Measurements from ENCODE around the gene PPP1R12A.
"Not testable (repeated sequence)": the region's sequence is repeated elsewhere in the genome, so short reads cannot be mapped to it uniquely, and the experiment has no call there.

Gene PPP1R12A

DNA sequence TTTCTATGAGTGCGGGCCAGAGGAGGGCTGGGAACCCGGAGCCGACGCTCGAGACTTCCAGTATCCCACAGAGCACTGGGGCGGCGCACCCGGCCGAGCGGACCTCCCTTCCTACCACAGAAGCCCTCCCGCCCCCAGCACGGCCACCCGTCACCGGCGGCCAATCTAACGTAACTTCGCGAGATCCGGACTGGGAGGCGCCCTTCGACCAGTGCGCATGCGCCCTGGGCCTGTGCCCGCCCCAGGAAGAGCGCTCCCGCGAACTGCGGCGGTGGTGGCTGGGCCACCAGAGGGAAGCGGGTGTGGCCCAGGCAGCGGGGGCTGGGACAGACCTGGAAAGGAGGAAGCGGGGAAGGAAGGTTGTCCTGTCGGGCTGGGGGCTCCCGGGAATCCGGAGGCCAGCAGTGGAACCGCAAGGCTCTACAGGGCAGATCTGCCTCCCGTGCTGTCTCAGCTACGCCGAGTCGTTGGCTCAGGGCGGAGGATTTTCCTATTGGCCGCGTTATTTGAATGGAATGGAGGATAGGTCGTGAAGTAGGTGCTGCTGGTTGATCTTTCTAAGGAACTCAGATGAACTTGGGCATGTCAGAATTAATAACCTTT is at the start of gene PPP1R12A:
Gene PPP1R12A (minus strand): TSS at position 77 of the 603 bp plus-strand sequence. CDS start 166 bp downstream, outside the sequence.
- Mint-ChIP-seq H3K9me3 (no peaks in the 10 kb centered on the region), H3K4me3 (peak within 1 kb of the TSS; percentile 87 to 91), H3K27me3 (no peaks in the 10 kb centered on the region), H3K4me1 (peaks cover 39% of the 10 kb centered on the region), H3K27ac (peak within 1 kb of the TSS; percentile 99 to 100)
- DNase-seq (peak; percentile 94 to 95), ATAC-seq (peak; percentile 87)

DNA sequence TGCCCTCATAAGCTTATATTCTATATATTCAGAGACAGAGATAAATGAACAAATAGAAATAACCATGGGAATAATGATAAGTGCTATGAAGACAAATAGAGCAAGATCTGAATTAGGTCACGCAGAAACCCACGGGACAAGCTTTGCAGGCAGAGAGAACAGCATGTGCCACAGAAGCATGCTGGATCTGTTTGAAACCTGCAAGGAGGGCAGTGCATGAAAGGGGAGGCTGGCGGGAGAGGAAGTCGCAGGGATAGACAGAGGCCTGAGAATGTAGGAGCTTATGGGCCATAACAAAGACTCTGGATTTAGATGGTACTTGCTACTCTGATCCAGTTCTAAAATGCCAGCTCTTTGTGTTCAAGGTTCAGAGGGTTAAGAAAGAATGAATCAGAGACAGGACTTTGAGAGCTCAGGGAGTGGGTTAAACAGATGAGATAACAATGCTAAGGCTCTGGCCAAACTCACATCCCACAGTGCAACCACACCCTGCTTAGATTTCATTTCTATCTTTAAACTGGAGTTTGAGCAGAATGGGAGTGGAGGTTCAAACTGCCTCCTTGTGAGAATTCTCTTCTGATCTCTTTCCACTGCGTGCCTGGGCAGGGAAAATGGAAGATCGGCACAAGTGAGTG is 49.2 kb upstream of the PPP1R12A start:
- H3K27me3 Mint-ChIP-seq, result peaks cover 14% of the 10 kb centered on the region
- DNase-seq (no peak), ATAC-seq (no peak)

DNA sequence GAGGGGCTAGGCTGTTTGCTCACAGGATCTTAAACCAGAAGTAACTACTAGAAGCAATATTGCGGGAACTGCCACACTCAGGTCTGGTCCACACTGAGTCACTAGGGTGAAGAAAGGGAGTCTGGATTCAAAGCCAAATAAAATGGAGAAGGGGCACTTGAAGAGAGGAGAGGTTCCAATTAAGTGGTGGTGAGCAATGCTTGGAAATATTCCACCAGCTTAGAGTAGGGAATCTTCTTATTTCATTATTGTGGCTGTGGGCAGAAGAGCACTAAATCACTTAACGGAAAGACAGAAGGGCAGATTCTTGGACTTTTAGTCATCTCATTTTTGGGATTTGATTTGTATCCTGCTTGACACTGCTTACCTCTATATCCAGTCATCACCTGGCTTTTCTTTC is 48.6 kb upstream of the PPP1R12A start:
- H3K4me3 Mint-ChIP-seq, result no peak overlapping the region
- H3K27me3 Mint-ChIP-seq, result peaks cover 14% of the 10 kb centered on the region
- no peak overlapping the region for H3K27ac Mint-ChIP-seq
- H3K4me1 Mint-ChIP-seq, result no peaks in the 10 kb centered on the region
- DNase-seq (no peak), ATAC-seq (no peak)
- H3K9me3 Mint-ChIP-seq, result no peaks in the 10 kb centered on the region

More for the DNA sequence above, 49.2 kb upstream of the PPP1R12A start:
- H3K27ac Mint-ChIP-seq, result no peak overlapping the region
- no peaks in the 10 kb centered on the region for H3K9me3 Mint-ChIP-seq
- no peaks in the 10 kb centered on the region for H3K4me1 Mint-ChIP-seq
- H3K4me3 Mint-ChIP-seq, result no peak overlapping the region

DNA sequence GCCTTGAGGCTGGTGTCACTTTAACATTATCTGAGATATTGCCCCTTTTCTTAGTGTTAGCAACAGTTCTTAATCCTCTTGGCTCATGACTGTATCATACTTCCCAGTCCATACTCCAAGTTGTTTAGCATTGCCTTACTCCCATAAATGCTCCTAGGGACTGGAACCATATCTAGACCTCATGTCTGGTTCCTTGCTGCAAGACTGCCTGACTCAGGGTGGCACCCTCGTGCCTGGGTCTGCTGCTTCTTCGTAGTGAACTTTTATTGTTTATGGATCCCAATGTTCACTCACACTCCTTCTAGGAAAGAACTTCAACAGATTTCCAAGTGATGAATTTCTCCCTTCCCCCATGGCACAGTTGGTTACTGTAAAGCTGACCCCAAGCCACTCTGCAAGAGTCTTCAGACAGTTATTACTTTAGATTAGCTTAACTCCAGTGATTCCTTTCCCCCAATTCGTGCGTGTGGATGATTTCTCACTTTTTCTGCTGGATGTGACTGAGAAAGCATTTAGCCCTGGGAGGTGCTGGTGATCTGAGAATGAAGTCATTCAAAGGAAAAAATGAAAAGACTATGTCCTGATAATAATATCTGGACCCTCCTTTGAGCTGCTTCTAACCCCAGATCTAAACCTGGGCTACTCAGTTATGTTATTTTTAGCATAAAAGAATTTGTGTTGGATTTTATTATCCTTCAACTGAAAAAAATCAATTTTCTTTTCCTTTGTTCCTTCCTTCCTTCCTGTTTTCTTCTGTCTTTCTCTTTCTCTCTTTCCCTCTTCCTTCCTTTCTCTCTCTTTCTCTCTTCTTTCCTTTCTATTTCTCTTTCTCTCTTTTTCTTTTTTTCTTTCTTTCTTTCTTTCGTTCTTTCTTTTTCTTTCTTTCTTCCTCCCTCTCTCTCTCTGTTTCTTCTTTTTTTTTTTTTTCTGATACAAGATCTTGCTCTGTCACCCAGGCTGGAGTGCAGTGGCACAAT is 47.5 kb upstream of the PPP1R12A start:
- DNase-seq, result no peak
- Mint-ChIP-seq H3K9me3 (no peaks in the 10 kb centered on the region), H3K4me1 (no peaks in the 10 kb centered on the region), H3K27me3 (peaks cover 14% of the 10 kb centered on the region), H3K27ac (no peak overlapping the region), H3K4me3 (no peak overlapping the region)
- ATAC-seq, result no peak

DNA sequence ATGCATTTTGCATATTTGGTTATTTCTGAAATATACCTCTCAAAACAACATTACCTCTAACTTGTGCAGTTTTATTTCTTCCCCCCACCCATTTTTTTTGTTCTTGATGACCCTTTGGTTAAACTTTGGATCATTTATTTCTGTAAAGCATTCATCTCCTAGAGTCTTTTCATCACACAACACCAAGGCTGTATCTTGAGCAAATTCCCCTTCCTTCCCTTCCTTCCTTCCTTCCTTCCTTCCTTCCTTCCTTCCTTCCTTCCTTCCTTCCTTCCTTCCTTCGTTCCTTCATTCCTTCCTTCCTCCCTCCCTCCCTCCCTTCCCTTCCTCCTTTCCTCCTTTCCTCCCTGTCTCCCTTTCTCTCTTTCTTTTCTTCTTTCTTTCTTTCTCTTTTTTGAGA is 43.8 kb upstream of the PPP1R12A start:
- no peak overlapping the region for H3K27ac Mint-ChIP-seq
- no peaks in the 10 kb centered on the region for H3K4me1 Mint-ChIP-seq
- DNase-seq, result no peak
- peaks cover 7% of the 10 kb centered on the region for H3K27me3 Mint-ChIP-seq
- no peak for ATAC-seq
- H3K9me3 Mint-ChIP-seq, result no peaks in the 10 kb centered on the region
- no peak overlapping the region for H3K4me3 Mint-ChIP-seq

DNA sequence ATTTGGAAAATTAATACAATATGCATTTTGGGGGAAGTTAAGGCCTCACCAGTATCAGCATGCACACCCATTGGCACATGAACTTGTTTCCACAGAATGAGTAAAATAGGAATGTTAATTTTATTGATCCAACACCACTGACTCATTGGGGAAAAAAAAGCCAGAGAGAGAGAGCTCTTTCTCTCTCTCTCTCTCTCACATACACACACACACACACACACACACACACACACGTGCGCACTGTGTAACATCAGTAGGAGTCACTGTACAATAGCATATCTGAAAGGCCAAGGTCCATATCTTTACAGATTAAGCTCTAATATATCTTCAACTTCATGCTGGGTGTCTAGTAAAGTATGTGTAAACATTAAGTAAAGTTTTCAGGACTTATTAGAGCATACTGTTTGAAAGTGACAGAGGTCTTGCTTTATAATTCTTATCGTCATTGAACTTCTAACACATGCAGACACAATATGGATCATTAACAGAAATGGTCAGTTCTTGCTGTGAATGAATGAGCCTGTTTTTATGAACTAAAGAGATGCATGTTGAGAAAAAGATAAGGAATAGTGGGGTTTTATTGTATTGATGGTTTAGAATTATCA is 43.1 kb upstream of the PPP1R12A start:
- not testable (repeated sequence) for DNase-seq, H3K9me3 Mint-ChIP-seq, H3K27ac Mint-ChIP-seq, ATAC-seq, H3K4me1 Mint-ChIP-seq, H3K4me3 Mint-ChIP-seq, H3K27me3 Mint-ChIP-seq

DNA sequence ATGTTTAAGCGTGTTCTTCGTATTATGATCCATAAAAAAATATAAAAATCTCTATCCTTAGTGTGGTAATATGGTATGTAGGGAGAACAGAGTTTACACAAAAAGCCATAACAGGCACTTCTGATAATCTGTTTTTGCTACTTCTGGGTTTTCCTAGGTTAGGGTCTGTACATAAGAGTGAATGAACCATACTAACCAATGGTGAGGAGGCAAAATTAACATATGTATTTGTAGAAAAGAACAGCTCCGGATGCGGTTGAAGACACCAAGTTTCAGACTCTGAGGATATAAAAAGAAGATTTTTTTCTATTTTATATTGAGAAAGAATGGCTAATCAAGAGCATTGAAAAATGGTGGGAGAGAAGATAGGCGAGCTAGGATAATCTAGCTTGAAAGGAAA is 40.2 kb upstream of the PPP1R12A start:
- Mint-ChIP-seq H3K4me3 (no peak overlapping the region), H3K27me3 (no peaks in the 10 kb centered on the region), H3K4me1 (no peaks in the 10 kb centered on the region), H3K9me3 (no peaks in the 10 kb centered on the region), H3K27ac (no peak overlapping the region)
- DNase-seq (no peak), ATAC-seq (no peak)

DNA sequence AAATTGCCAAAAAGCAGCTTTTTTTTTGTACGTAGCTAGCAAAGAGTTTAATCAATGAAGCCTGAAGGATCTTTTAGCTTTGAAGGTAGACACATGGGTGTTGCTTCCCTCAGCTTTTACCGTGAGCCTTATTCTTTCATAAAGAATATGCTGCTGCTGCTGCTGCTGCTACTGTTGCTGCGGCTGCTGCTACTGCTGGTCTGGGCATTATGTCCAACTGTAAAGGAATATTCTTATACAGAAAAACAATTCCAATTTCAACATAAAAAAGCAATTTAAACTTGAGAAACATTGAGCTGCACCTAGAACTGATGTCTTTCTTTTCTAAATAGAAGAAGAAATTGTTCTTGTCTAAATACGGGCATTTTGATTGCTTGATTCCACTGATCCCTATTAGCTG is 38.9 kb upstream of the PPP1R12A start:
- no peaks in the 10 kb centered on the region for H3K4me1 Mint-ChIP-seq
- no peaks in the 10 kb centered on the region for H3K9me3 Mint-ChIP-seq
- H3K27me3 Mint-ChIP-seq, result no peaks in the 10 kb centered on the region
- DNase-seq (no peak), ATAC-seq (no peak)
- no peak overlapping the region for H3K4me3 Mint-ChIP-seq
- H3K27ac Mint-ChIP-seq, result no peak overlapping the region

DNA sequence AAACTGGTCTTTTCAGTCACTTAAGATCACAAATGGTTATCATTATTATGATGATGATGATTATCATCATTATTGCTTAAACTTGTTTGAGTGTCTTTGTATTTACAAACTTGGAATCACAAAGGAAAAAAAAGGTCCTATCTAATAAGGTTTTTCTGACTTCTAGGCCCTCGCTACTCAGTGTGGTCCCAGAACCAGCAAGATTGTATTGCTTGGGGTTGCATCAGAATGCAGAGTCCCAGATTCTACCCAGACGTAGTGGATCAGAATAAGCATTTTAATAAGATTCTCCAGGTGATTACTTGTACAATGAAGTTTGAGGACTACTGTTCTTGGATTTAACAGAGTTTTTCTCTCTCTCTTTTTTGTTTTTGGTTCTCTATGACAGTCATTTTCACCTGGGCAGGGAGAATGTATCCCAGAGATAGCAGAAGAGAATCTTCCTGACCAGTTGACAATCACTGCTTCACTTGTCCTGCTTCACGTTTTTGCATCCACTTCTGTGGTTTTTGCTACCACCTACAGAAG is 29.3 kb upstream of the PPP1R12A start:
- Mint-ChIP-seq H3K27me3 (peaks cover 21% of the 10 kb centered on the region), H3K4me1 (no peaks in the 10 kb centered on the region), H3K9me3 (peaks cover 0 to 7% of the 10 kb centered on the region in 2 donors), H3K27ac (no peak overlapping the region), H3K4me3 (no peak overlapping the region)
- ATAC-seq (no peak), DNase-seq (no peak)

DNA sequence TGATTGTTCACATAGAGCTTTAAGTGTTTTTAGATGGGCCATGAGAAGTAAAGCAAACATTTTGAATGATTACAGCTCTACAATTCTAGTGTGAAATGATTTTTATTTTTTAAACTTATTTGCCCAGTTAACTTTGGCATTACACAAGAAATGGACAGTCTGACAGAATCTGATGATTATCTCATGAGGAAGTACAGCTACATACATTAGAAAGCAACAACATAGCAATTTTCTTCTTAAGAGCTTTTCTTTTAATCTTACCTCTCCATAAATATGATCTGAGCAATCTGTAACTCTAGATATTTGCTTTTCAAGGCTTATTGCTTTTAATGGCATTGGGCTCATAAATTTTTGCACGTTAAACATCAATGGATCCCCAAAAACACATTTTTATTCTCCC is 26.5 kb upstream of the PPP1R12A start:
- peaks cover 10% of the 10 kb centered on the region for H3K27me3 Mint-ChIP-seq
- peaks cover 0 to 7% of the 10 kb centered on the region in 2 donors for H3K9me3 Mint-ChIP-seq
- H3K27ac Mint-ChIP-seq, result no peak overlapping the region
- DNase-seq (no peak), ATAC-seq (no peak)
- no peak overlapping the region for H3K4me3 Mint-ChIP-seq
- no peaks in the 10 kb centered on the region for H3K4me1 Mint-ChIP-seq

DNA sequence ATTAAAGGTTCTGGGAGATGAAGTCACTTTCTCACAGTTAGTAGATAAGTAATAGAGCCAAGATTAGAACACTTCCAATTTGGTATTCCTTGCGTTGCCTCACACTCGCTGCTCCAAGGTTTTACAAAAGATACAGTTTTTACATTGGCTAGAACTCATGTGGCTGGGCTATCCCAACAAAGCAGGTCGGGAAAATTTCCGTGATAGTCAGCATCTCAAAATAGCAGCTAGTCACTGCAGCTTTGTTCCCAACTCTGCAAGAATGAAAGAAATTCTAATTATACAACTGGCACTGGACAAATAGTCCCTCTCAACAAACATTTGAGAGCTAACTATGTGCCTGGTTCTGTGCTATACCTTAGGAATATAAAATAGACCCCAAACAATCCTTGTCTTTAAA is 24.6 kb upstream of the PPP1R12A start:
- H3K27me3 Mint-ChIP-seq, result peaks cover 10% of the 10 kb centered on the region
- no peak for DNase-seq

DNA sequence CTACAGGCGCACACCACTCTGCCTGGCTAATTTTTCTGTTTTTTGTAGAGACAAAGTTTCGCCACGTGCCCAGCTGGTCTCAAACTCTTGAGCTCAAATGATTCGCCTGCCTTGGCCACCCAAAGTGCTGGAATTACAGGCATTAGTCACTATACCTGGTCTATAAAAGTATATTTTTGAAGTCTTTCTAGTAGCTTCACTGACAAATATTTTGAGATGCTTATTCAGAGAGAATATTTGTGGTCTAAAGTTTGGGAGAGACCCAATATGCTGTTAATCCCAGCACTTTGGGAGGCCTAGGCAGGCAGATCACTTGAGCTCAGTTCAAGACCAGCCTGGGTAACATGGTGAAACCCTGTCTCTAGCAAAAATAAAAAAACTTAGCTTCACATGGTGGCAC is 22.0 kb upstream of the PPP1R12A start:
- no peak overlapping the region for H3K27ac Mint-ChIP-seq
- no peak for ATAC-seq
- H3K4me1 Mint-ChIP-seq, result no peaks in the 10 kb centered on the region
- no peak for DNase-seq
- H3K27me3 Mint-ChIP-seq, result no peaks in the 10 kb centered on the region
- H3K9me3 Mint-ChIP-seq, result peaks cover 14 to 15% of the 10 kb centered on the region in 2 donors
- H3K4me3 Mint-ChIP-seq, result no peak overlapping the region

More for the DNA sequence above, 24.6 kb upstream of the PPP1R12A start:
- Mint-ChIP-seq H3K27ac (no peak overlapping the region), H3K4me3 (no peak overlapping the region), H3K9me3 (peaks cover 10 to 21% of the 10 kb centered on the region in 2 donors), H3K4me1 (no peaks in the 10 kb centered on the region)
- no peak for ATAC-seq

DNA sequence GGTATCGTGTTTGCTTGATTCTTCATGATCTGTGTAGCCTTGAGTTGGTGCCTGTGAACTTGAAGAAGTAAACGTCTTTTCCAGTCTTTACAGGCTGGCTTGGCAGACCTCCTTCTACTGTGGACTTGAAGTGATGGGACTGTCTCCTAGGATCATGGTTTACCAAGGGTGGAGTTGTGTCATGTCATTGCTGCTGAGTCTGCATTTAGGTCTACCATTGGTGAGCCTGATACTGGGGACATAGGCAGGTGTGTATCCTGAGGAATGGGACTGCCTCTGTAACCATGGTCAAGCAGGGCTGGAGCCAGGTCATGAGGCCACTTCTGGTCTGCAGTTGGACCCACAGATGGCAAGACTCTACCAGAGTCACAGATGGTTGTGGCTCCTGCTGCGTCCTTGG is 20.7 kb upstream of the PPP1R12A start:
- H3K27ac Mint-ChIP-seq, result no peak overlapping the region
- H3K4me3 Mint-ChIP-seq, result no peak overlapping the region
- H3K27me3 Mint-ChIP-seq, result no peaks in the 10 kb centered on the region
- H3K9me3 Mint-ChIP-seq, result peaks cover 14 to 15% of the 10 kb centered on the region in 2 donors
- no peaks in the 10 kb centered on the region for H3K4me1 Mint-ChIP-seq
- ATAC-seq (no peak), DNase-seq (no peak)

DNA sequence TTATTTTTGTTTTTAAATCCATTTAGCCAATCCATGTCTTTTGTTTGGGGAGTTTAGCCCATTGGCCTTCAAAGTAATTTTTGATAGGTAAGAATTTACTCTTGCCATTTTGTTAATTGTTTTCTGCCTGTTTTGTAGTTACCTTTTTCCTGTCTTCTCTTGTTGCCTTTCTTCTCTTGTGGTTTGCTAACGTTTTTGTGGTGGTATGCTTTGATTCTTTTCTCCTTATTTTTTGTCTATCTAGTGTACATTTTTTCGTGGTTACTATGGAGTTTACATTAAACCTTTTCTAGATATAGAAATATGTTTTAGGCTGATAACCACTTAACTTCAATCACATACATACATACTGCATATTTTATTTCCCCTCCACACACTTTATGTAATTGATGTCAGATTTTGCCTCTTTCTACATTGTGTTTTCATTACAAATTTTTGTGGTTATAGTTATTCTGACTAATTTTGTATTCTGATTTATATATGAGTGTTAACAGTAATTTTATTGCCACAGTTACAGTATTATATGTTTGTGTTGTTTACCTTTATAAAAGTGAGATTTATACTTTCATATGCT is 19.2 kb upstream of the PPP1R12A start:
- peaks cover 14 to 15% of the 10 kb centered on the region in 2 donors for H3K9me3 Mint-ChIP-seq
- ATAC-seq, result no peak
- H3K4me3 Mint-ChIP-seq, result no peak overlapping the region
- no peak for DNase-seq
- no peaks in the 10 kb centered on the region for H3K27me3 Mint-ChIP-seq
- H3K27ac Mint-ChIP-seq, result no peak overlapping the region
- no peaks in the 10 kb centered on the region for H3K4me1 Mint-ChIP-seq

DNA sequence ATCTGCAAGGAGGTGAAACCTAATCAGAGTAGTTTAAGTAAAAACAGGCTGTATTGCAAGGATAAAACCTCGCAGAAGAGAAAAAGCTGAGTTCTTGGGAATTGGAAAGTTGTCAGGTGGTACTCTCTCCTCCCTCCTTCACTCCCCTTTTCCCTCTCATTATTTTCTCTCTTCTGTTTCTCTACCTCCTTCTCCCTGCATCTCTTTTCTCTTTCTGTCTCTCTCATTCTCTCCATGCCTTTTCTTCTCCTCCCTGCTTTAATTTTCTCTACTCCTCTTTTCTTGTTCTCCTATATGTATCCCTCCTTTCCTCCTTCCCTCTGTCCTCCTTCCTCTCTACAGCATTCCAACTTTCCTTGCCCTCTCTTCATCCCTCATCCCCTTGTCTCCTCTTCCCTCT is 14.2 kb upstream of the PPP1R12A start:
- Mint-ChIP-seq H3K4me3 (no peak overlapping the region), H3K27ac (no peak overlapping the region), H3K9me3 (peaks cover 0 to 3% of the 10 kb centered on the region in 2 donors), H3K4me1 (no peaks in the 10 kb centered on the region), H3K27me3 (no peaks in the 10 kb centered on the region)
- DNase-seq (no peak), ATAC-seq (no peak)
